HEK293T (cell line): ENCODE results near the gene CTNNA2.

ENCODE experiments used
- FOXM1 ChIP-seq: fragments of 450-650 bp; IDR thresholded peaks from 2 replicates; pipeline ENCODE4 v1.6.1; 2017; ENCODE audit warnings: mild to moderate bottlenecking, borderline replicate concordance
- HDGF ChIP-seq: fragments of 450-650 bp; IDR thresholded peaks from 2 replicates; pipeline ENCODE4 v1.6.1; 2017; ENCODE audit warnings: antibody characterized with exemption, borderline replicate concordance
- L3MBTL2 ChIP-seq: fragments of 450-650 bp; conservative IDR thresholded peaks from 2 replicates; pipeline ENCODE4 v1.6.1; 2016; ENCODE audit warnings: mild to moderate bottlenecking
- LEF1 ChIP-seq: fragments of 450-650 bp; IDR thresholded peaks from 2 replicates; pipeline ENCODE4 v1.6.1; 2017; ENCODE audit warnings: mild to moderate bottlenecking, borderline replicate concordance
- NFRKB ChIP-seq: fragments of 450-650 bp; IDR thresholded peaks from 2 replicates; pipeline ENCODE4 v1.6.1; 2016; ENCODE audit warnings: mild to moderate bottlenecking, moderate library complexity
- PKNOX1 ChIP-seq: fragments of 450-650 bp; IDR thresholded peaks from 2 replicates; pipeline ENCODE4 v1.6.1; 2016
- SUZ12 ChIP-seq: fragments of 450-650 bp; IDR thresholded peaks from 2 replicates; pipeline ENCODE4 v1.6.1; 2016; ENCODE audit warnings: mild to moderate bottlenecking

DNA sequence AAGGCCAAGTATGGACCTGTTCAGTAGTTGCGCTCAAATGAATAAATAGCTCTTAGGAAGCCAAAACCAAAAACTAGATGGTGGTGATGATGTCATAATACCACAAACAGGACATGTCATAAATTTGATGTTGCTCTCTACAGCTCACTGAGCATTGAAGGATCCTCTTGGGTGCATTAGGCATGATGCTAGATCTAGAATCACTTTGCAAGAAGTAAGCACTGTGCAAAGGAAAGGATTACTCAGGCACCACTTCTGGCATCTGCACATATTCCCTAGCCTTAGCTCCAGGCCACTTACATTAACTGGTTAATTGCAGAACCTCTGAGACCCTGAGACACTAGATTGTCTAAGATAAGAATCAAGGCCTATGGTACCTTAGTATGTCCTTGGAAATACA, 733.7 kb downstream of the CTNNA2 start:
- TF ChIP-seq NFRKB (no peak), FOXM1 (no peak), L3MBTL2 (no peak), SUZ12 (no peak), HDGF (no peak), PKNOX1 (no peak), LEF1 (no peak)
